Measurements from ENCODE around the gene XYLT1. TPM values are rescaled to one million over a fixed set of nuclear protein-coding genes. Genes with fewer than 3 reads are reported as not detected.

Gene XYLT1
- total RNA-seq, 6 experiments from 2014 or later = 22.0 to 51.1 (median 27.5) TPM

- Mint-ChIP-seq H3K4me3 (no peak overlapping the region), H3K4me1 (ENCODE audit: low read depth) (peaks cover 21% of the 10 kb centered on the region), H3K27me3 (ENCODE audit: insufficient read depth) (no peaks in the 10 kb centered on the region; the same call in 1 of the 2 replicates), H3K27ac (no peak overlapping the region), H3K9me3 (no peaks in the 10 kb centered on the region), H3K36me3 (ENCODE audit: low read depth) (peaks cover 9% of the 10 kb centered on the region)
- TF ChIP-seq, protein P1, sequence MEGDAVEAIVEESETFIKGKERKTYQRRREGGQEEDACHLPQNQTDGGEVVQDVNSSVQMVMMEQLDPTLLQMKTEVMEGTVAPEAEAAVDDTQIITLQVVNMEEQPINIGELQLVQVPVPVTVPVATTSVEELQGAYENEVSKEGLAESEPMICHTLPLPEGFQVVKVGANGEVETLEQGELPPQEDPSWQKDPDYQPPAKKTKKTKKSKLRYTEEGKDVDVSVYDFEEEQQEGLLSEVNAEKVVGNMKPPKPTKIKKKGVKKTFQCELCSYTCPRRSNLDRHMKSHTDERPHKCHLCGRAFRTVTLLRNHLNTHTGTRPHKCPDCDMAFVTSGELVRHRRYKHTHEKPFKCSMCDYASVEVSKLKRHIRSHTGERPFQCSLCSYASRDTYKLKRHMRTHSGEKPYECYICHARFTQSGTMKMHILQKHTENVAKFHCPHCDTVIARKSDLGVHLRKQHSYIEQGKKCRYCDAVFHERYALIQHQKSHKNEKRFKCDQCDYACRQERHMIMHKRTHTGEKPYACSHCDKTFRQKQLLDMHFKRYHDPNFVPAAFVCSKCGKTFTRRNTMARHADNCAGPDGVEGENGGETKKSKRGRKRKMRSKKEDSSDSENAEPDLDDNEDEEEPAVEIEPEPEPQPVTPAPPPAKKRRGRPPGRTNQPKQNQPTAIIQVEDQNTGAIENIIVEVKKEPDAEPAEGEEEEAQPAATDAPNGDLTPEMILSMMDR (IDR thresholded peaks at IDR 0.05) = no peak
- no peak for DNase-seq
Observed at GRCh38 chr16:17437127-17437720, 33.5 kb downstream of the XYLT1 start.

- Mint-ChIP-seq H3K36me3 (ENCODE audit: low read depth) (peaks cover 9% of the 10 kb centered on the region), H3K27ac (no peak overlapping the region), H3K9me3 (no peaks in the 10 kb centered on the region), H3K4me3 (no peak overlapping the region), H3K27me3 (ENCODE audit: insufficient read depth) (no peaks in the 10 kb centered on the region), H3K4me1 (ENCODE audit: low read depth) (peaks cover 36% of the 10 kb centered on the region)
- TF ChIP-seq, protein P1 (IDR thresholded peaks at IDR 0.05) = no peak
- DNase-seq = no peak
Observed at GRCh38 chr16:17435318-17435717, 35.4 kb downstream of the XYLT1 start.

- Mint-ChIP-seq H3K36me3 (ENCODE audit: low read depth) (peaks cover 9% of the 10 kb centered on the region), H3K4me3 (no peak overlapping the region), H3K27ac (no peak overlapping the region), H3K4me1 (ENCODE audit: low read depth) (peaks cover 37% of the 10 kb centered on the region), H3K9me3 (no peaks in the 10 kb centered on the region), H3K27me3 (ENCODE audit: insufficient read depth) (no peaks in the 10 kb centered on the region)
- TF ChIP-seq, protein P1 (IDR thresholded peaks at IDR 0.05) = no peak
- no peak for DNase-seq
Observed at GRCh38 chr16:17433577-17434451, 36.9 kb downstream of the XYLT1 start.

DNA sequence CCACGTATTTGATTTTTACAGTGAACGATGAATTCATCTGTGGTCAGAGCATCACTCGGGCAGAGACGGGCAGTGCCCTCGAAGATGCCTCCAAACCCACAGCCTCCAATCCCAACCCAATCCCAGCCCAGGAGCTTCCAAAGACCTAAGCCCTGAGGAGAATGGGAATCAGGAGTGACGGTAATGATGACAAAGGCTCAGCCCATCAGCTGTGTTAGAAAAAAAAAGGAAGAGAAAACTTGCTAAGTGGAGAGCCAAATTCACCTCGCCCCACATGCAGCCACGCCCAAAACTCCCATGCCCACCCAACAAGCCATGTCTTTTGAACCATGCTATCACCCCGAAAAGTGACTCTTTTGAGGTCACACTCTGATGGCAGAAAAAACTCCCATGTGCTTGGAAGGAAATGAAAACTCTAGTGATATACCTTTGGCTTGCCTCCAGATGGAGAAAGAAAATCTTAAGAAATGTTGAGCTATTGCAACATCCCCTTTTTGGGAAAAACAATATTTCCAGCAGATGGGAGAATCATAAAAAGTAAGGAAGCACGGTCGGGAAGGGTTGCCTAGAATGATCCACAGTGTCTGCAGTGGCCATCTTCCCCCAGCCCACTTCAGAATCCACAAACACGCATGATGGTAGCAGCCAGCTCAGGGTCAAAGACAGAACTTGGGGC lies 37.7 kb downstream of the XYLT1 start:
- H3K9me3 Mint-ChIP-seq = no peaks in the 10 kb centered on the region
- TF ChIP-seq, protein P1 (IDR thresholded peaks at IDR 0.05) = no peak
- H3K4me1 Mint-ChIP-seq (ENCODE audit: low read depth) = peaks cover 37% of the 10 kb centered on the region
- no peak for DNase-seq
- no peak overlapping the region for H3K4me3 Mint-ChIP-seq
- peaks cover 9% of the 10 kb centered on the region for H3K36me3 Mint-ChIP-seq (ENCODE audit: low read depth)
- H3K27ac Mint-ChIP-seq = peak overlapping the region; percentile 17
- H3K27me3 Mint-ChIP-seq (ENCODE audit: insufficient read depth) = no peaks in the 10 kb centered on the region

DNA sequence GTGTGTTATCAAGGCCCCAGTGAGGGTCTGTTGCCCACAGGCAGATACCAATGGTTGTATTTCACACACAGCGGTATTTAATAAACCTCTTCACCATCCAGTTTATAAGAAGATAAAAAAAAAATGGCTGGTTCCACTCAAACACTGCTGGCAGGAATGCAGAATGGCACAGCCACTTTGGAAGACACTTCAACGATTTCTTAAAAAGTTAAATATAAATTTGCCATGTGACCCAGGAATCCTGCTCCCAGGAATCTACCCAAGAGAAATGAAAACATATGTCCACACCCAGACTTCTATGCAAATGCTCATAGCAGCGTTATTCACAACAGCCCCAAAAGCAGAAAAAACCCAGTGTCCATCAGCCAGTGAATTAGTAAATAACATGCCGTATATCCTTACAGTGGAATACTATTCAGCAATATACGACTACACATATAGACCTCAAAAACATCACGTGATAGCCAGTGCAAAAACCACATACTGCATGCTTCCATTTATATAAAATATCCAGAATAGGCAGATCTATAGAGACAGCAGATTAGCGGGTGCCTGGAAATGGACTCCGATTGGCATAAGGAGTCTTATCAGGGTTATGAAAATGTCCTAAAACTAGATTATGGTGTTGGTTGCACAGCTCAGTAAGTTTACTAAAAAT lies 38.7 kb downstream of the XYLT1 start:
- DNase-seq = no peak
- H3K27me3 Mint-ChIP-seq (ENCODE audit: insufficient read depth) = no peaks in the 10 kb centered on the region
- H3K9me3 Mint-ChIP-seq = no peaks in the 10 kb centered on the region
- H3K27ac Mint-ChIP-seq = no peak overlapping the region
- no peak overlapping the region for H3K4me3 Mint-ChIP-seq
- H3K4me1 Mint-ChIP-seq (ENCODE audit: low read depth) = peaks cover 30% of the 10 kb centered on the region
- TF ChIP-seq, protein P1 (IDR thresholded peaks at IDR 0.05) = peak; percentile 54
- H3K36me3 Mint-ChIP-seq (ENCODE audit: low read depth) = peaks cover 9% of the 10 kb centered on the region

Data from HFFc6 (cell line).